ENCODE data around the gene CALD1. TPM values are rescaled to one million over a fixed set of nuclear protein-coding genes. Genes with fewer than 3 reads are reported as not detected.

CALD1 gene
- total RNA-seq, 1 donor from 2014 or later = 118 TPM

DNA sequence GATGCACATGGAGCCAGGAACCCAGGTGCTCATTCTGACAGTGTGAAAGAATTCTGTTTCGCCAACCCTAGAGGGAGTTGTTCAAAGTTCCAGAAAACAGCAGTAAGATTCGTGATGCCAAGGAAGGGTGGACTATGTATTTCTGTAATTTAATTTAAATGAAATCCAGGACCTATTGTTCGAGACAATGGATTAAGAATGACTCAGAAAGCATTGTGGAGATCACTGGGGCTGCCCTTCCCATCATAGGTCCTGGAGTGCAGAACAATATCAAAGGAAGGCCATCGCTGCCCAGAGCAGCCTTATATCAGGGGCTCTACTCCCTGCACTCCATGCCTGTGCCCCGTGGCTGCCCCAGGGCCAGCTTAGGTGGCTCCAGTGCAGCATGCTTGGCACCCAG, 32.1 kb upstream of the CALD1 start:
- no peaks in the 10 kb centered on the region for H3K9me3 ChIP-seq (ENCODE audit: low read depth)
- no peaks in the 10 kb centered on the region for H3K27me3 ChIP-seq
- no peaks in the 10 kb centered on the region for H4K20me1 ChIP-seq (ENCODE audit: low read depth)
- Mint-ChIP-seq H3K4me3 (no peak overlapping the region), H3K4me1 (peaks cover 24% of the 10 kb centered on the region), H3K36me3 (no peaks in the 10 kb centered on the region), H3K9me3 (no peaks in the 10 kb centered on the region), H3K27me3 (ENCODE audit: insufficient read depth, low read depth) (no peaks in the 10 kb centered on the region), H3K27ac (no peak overlapping the region)
- H3K36me3 ChIP-seq = no peaks in the 10 kb centered on the region
- H3F3A ChIP-seq (ENCODE audit: low read depth) = no peaks in the 10 kb centered on the region
- no peak overlapping the region for H3K4me2 ChIP-seq
- TF ChIP-seq EZH2 (IDR thresholded peaks at IDR 0.05) (no peak), EZH2phosphoT487 (IDR thresholded peaks at IDR 0.05) (no peak)
- TF ChIP-seq, protein P1, sequence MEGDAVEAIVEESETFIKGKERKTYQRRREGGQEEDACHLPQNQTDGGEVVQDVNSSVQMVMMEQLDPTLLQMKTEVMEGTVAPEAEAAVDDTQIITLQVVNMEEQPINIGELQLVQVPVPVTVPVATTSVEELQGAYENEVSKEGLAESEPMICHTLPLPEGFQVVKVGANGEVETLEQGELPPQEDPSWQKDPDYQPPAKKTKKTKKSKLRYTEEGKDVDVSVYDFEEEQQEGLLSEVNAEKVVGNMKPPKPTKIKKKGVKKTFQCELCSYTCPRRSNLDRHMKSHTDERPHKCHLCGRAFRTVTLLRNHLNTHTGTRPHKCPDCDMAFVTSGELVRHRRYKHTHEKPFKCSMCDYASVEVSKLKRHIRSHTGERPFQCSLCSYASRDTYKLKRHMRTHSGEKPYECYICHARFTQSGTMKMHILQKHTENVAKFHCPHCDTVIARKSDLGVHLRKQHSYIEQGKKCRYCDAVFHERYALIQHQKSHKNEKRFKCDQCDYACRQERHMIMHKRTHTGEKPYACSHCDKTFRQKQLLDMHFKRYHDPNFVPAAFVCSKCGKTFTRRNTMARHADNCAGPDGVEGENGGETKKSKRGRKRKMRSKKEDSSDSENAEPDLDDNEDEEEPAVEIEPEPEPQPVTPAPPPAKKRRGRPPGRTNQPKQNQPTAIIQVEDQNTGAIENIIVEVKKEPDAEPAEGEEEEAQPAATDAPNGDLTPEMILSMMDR (IDR thresholded peaks at IDR 0.05) = no peak
- no peak overlapping the region for H3K4me3 ChIP-seq
- H3K79me2 ChIP-seq (ENCODE audit: low read depth) = no peaks in the 10 kb centered on the region
- peaks cover 22% of the 10 kb centered on the region for H3K4me1 ChIP-seq
- H3K27ac ChIP-seq = no peak overlapping the region
- DNase-seq (ENCODE audit: low spot score) = no peak
- no peak overlapping the region for H2AFZ ChIP-seq (replicated peaks)
- no peak overlapping the region for H3K9ac ChIP-seq

DNA sequence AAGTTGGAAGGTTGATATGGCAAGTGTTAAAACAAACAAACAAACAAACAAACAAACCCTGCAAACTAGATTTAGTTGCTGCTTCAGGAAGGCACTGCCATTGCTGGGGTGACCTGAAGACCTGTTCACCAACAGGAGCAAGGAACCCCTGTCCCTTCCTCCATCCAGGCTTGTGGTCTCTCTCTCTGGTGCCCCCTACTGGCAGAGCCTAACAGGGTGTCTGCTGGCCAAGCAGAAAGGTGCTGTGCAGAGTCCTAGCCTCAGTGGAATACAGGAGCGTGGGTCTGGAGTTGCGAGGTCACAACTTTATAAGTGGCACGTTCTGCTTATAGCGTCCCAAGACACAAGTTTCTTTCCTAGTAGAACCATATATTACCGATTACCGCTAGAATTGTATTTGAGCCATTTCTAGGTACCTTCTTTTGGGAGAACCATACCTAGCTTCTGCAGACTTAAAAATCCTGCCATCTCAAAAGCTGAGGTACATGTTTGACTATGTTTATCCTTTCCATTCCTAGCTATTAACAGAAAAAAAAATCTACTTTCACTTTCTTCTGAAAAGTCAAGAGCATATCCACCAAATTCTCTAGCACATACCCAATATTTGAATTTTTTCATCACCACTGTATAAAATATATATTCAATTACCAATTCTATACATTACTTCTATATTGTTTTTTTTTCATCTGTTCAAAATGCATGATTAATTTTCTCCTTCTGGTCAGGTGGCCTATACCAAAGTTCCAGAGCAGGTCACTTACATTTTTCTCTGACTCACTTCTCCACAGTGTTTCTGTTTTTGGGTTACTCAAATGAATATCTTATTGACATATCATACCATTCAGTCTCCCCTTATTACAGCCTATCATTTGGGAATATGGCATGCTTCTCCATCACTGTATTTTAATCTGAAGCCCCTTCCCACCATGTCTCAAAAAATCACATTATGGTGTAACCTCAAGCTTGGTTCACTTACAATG, 29.1 kb upstream of the CALD1 start:
- Histone ChIP-seq H2AFZ (replicated peaks) (no peak overlapping the region), H3F3A (ENCODE audit: low read depth) (no peaks in the 10 kb centered on the region), H3K27ac (no peak overlapping the region), H3K9ac (no peak overlapping the region), H3K4me1 (peaks cover 5% of the 10 kb centered on the region), H3K79me2 (ENCODE audit: low read depth) (no peaks in the 10 kb centered on the region), H3K4me2 (no peak overlapping the region), H3K27me3 (no peaks in the 10 kb centered on the region), H4K20me1 (ENCODE audit: low read depth) (no peaks in the 10 kb centered on the region), H3K9me3 (ENCODE audit: low read depth) (no peaks in the 10 kb centered on the region), H3K36me3 (no peaks in the 10 kb centered on the region), H3K4me3 (no peak overlapping the region)
- TF ChIP-seq, protein P1 (IDR thresholded peaks at IDR 0.05) = peak; percentile 87
- TF ChIP-seq EZH2 (IDR thresholded peaks at IDR 0.05) (no peak), EZH2phosphoT487 (IDR thresholded peaks at IDR 0.05) (no peak)
- Mint-ChIP-seq H3K27ac (no peak overlapping the region), H3K27me3 (ENCODE audit: insufficient read depth, low read depth) (no peaks in the 10 kb centered on the region), H3K4me1 (no peaks in the 10 kb centered on the region), H3K4me3 (no peak overlapping the region), H3K36me3 (no peaks in the 10 kb centered on the region), H3K9me3 (no peaks in the 10 kb centered on the region)
- DNase-seq (ENCODE audit: low spot score) = peak; percentile 73

DNA sequence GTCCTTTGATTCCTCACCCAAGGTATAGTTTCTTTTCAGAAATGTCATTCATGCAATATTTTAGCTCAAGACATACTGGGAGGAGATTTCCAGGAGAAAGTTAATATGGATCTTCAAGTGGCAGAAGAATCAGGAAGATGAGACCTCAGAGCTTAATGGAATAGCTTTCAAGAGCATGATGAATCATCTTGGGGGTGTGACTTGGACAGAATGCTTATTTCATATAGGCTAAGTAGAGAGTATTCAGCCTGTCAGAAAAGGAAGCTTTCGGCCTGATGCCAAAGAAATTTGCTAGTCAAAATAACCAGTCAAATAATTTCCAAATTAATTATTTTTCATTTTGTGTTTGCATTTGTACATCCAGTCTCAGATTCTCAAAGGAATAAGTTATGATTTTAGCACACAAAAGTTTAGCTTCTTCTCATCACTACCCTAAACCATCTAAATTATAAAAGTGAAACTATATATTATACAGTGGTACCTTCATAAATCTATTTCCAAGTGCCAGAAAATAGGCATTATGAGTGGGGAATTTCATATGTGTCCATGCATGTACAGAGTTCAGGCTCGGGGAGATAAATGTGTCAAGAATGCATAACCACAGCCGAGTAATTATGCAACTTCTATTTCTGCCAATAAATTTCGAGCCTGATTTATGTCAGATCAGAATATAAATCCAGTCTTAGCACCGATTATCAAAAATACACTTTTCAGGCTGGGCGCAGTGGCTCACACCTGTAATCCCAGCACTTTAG, 27.3 kb upstream of the CALD1 start:
- no peaks in the 10 kb centered on the region for H3K4me1 Mint-ChIP-seq

More for the DNA sequence above, 27.3 kb upstream of the CALD1 start:
- TF ChIP-seq EZH2phosphoT487 (IDR thresholded peaks at IDR 0.05) (no peak), EZH2 (IDR thresholded peaks at IDR 0.05) (no peak)
- TF ChIP-seq, protein P1 (IDR thresholded peaks at IDR 0.05) = no peak
- H3K27me3 Mint-ChIP-seq (ENCODE audit: insufficient read depth, low read depth) = no peaks in the 10 kb centered on the region
- H3K27ac Mint-ChIP-seq = no peak overlapping the region
- Histone ChIP-seq H4K20me1 (ENCODE audit: low read depth) (no peaks in the 10 kb centered on the region), H2AFZ (replicated peaks) (no peak overlapping the region), H3K36me3 (no peaks in the 10 kb centered on the region), H3K9me3 (ENCODE audit: low read depth) (no peaks in the 10 kb centered on the region), H3K27me3 (no peaks in the 10 kb centered on the region), H3K79me2 (ENCODE audit: low read depth) (no peaks in the 10 kb centered on the region), H3K27ac (no peak overlapping the region), H3K4me3 (no peak overlapping the region), H3K9ac (no peak overlapping the region), H3K4me1 (no peaks in the 10 kb centered on the region), H3F3A (ENCODE audit: low read depth) (no peaks in the 10 kb centered on the region), H3K4me2 (no peak overlapping the region)
- H3K4me3 Mint-ChIP-seq = no peak overlapping the region
- no peak for DNase-seq (ENCODE audit: low spot score)
- H3K36me3 Mint-ChIP-seq = no peaks in the 10 kb centered on the region
- no peaks in the 10 kb centered on the region for H3K9me3 Mint-ChIP-seq

Data from neural progenitor cell (in vitro differentiated cells).